Choroid plexus epithelial cell (primary cell): Measurements from ENCODE around the gene METTL6.
"Not testable (repeated sequence)": the region's sequence is repeated elsewhere in the genome, so short reads cannot be mapped to it uniquely, and the experiment has no call there.

Source experiments
- DNase-seq: peaks from one replicate; pipeline ENCODE4 v3.0.0-alpha.2; 2010; ENCODE audit warnings: low read depth
- H3K4me3 ChIP-seq: 2 replicates; pipeline ENCODE4 v1.5.1; 2011; ENCODE audit warnings: low read depth, mild to moderate bottlenecking, control low read depth, low read length, moderate library complexity
- TF ChIP-seq, protein P1 (sequence below): conservative IDR thresholded peaks from 2 replicates; pipeline ENCODE4 v1.5.1; 2011; ENCODE audit warnings: low read depth, mild to moderate bottlenecking, control low read depth, inconsistent platforms, low read length, moderate library complexity

The METTL6 gene

DNA sequence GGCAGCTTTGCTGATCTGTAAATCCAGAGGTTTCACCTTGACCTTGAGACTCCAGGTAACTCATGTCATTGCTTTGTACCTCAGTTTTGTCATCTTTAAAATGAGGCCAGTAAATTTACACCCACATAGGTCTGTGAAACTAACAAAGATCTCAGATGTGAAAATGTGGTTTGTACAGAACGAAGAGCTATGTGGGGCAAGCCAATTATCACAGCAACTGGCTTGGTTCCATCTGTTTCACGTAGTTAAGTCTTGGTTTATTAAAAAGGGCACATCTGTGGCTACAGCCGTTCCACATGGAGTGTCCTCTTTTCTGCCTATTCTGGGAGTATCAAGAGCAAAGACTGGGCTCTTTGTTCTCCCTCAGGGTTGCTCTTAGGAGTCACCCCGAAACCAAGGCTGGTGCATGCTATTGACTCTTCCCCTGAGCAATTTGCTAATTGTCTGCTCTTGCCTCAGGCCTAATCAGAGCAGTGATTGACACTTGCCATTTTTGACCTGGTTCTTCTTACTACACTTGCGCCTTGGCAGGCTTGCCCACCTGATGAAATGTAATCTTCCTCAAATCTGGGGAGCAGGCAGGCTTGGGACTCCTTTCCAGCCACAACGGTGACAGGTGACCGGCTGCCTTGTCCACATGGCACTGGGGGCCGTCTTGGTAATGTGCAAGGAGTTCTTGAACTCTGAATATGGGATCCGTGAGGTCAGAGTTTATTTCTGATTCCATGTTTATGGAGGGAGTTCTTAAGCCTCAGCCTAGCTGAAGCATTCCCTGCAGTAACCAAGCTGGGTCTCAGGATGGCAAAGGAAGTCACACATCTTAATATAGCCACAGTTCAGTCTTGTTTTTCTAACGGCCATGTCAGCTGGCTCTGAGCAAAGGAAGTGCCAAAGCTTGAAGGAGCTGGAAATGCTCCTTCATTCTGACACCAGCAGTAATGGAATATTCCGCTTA lies 40.2 kb upstream of the METTL6 start:
- no peak overlapping the region for H3K4me3 ChIP-seq
- TF ChIP-seq, protein P1, sequence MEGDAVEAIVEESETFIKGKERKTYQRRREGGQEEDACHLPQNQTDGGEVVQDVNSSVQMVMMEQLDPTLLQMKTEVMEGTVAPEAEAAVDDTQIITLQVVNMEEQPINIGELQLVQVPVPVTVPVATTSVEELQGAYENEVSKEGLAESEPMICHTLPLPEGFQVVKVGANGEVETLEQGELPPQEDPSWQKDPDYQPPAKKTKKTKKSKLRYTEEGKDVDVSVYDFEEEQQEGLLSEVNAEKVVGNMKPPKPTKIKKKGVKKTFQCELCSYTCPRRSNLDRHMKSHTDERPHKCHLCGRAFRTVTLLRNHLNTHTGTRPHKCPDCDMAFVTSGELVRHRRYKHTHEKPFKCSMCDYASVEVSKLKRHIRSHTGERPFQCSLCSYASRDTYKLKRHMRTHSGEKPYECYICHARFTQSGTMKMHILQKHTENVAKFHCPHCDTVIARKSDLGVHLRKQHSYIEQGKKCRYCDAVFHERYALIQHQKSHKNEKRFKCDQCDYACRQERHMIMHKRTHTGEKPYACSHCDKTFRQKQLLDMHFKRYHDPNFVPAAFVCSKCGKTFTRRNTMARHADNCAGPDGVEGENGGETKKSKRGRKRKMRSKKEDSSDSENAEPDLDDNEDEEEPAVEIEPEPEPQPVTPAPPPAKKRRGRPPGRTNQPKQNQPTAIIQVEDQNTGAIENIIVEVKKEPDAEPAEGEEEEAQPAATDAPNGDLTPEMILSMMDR, result no peak
- no peak for DNase-seq

DNA sequence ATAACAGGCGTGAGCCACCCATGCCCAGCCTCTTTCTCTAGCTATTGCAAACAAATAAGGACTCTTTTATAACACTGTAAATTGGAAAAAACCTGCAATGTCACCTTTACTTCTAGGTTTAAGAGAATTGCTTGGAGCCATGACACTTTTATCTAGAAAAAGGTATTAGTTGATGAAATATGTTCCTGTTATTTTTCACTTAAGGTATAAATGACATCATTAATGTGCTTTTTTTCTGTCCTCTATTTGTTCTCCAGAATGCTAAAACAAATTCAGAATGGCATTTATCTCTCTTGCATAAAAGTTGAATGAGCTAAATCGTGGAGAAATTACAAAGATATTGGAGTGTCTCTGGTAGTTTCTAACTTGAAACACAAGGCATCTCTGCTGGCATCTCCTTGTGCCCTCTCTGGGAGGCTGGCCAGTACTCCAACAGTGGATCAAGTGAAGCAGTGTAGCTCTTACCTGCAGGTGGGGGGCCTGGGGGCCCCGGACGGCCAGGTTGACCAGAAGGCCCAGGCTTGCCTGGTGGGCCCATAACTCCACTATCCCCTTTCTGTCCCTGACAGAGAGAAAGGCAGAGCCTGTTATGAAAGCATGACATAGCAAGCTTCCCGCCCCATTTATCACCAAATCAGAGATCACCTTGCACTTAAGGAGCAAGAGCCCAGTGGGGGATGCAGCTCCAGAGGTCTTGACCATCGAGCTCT lies 38.7 kb upstream of the METTL6 start:
- no peak overlapping the region for H3K4me3 ChIP-seq
- TF ChIP-seq, protein P1, result no peak
- no peak for DNase-seq

DNA sequence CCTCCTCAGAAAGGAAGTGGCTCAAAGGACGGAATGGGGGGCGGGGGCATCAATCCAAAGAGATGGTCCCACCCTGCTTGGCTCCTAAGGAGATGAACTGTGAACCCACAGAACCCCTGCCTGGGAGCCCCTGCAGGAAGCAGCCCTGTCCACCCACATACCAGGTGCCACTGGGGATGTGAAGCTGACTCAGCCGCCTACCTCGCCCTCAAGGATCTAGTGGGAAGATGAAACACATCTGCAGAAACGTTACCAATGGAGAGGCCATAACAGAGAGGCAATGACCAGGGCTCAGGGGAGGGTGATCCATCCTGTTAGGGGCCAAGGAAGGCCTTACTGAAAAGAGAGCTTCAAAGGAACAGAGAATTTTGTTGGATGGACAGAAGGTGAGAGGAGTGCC lies 35.1 kb upstream of the METTL6 start:
- TF ChIP-seq, protein P1, result no peak
- H3K4me3 ChIP-seq, result no peak overlapping the region
- DNase-seq, result no peak

DNA sequence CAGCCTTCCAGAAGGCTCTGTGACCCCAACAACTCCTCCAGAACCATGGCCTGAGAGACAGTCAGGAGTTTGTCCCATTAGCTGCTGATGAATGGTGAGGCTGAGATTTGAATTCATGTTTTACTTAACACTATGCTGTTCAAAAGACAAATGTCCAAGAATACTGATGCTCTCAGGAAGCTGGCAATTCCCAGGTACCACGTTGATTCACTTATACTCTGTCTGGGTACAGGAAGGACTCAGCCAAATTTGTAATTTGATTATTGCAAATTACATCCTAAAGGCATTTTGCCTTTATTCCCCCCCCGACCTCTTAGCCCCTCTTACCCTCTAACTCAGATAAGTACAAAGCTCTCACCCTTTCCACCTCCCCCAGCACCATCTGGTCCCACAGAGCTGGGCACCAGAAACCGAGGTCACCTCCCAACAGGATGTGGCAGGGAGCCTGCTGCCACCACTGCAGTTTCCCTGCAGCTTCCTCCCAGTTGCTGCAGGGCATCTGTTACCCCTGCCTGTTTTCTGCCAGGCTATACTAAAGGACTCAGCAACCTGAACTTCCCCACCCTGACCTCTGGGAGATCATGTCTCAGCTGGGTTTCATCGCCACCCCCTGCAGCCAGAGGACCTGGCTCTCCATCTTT lies 33.7 kb upstream of the METTL6 start:
- TF ChIP-seq, protein P1, result no peak
- no peak overlapping the region for H3K4me3 ChIP-seq
- no peak for DNase-seq

DNA sequence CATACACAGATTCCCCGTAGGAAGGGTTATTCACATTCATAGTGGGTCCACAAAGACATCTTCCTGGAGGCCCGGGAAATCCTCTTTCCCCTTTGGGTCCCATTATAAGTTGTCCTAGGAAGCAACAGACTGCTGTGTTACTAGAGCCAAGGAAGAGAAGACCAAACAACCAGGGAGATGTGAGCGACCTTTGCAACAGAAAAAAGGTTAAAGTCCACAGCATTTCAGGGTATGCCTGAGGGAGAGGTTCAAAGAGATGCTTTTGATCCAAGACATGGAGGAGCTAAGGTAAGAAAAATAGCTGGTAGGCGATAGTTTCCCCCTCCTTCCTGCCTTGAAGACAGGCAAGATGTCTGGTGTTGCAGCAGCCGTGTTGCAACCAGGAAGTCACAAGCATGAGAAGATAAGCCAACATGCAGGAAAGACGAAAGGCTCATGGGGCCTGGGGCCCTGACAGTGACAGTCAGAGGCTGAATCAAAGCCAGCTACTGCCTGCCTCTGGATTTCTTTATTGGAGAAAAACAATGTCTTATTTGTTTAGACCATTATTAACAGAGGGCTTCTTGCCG lies 31.0 kb upstream of the METTL6 start:
- TF ChIP-seq, protein P1, result no peak
- DNase-seq, result no peak
- H3K4me3 ChIP-seq, result no peak overlapping the region

DNA sequence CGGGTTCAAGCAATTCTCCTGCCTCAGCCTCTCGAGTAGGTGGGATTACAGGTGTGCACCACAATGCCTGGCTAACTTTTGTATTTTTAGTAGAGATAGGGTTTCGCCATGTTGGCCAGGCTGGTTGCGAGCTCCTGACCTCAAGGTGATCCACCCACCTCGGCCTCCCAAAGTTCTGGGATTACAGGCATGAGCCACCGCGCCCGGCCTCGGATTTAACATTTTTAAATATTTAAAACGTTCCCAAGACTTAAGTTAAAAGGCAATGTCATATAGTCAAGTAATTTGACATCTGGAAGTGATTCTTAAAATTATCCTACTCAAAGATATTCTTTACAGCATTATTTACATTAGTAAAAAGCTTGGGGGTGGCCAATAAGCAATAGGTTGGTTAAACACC lies 29.6 kb upstream of the METTL6 start:
- H3K4me3 ChIP-seq, DNase-seq: not testable (repeated sequence)

DNA sequence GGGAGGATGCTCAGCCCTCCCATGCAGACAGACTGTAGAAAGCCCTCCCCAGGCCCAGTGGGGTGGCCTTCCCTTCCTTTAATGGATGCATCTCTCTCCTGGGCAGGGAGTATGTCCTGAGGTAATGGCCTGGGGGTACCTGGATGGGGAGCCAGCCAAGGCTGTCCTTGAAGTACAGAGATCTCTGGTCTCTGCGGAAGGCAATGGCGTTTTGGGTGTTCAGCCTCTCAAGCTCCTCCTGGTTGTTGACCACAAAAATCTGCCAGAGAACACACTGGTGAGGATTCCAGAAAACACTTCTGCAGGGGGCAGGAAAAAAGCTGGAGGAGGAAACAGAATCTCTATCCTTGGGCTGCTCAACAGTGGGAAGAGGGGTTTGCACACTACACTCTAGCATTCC lies 29.0 kb upstream of the METTL6 start:
- H3K4me3 ChIP-seq, result no peak overlapping the region
- DNase-seq, result no peak
- TF ChIP-seq, protein P1, result no peak
